ENCODE measurements around the gene ST3GAL3.

Gene ST3GAL3

DNA sequence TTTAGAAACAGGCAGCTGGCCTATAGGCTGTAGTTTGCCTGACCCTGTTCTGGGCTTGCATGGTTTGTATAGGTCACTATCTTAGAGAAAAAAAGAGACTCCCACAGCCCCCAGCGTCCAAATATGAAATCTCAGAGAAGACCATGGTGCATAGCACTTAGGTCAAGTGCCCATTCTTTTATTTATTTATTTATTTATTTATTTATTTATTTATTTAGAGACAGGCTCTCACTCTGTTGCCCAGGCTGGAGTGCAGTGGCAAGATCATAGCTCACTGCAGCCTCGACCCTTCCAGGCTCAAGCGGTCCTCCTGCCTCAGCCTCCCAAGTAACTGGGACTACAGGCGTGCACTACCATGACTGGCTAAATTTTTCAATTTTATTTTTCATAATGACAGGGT, 175.4 kb downstream of the ST3GAL3 start (continued):
- TF ChIP-seq GLIS2 (tag by site-specific recombination; IDR thresholded peaks at IDR 0.05) (no peak), ZNF114 (tag by site-specific recombination; IDR thresholded peaks at IDR 0.05) (no peak), ZNF830 (tag by site-specific recombination; IDR thresholded peaks at IDR 0.05; ENCODE audit: low read depth) (no peak), SETDB1 (IDR thresholded peaks at IDR 0.05; ENCODE audit: insufficient read length, low read length) (no peak), ZNF266 (tag by site-specific recombination; IDR thresholded peaks at IDR 0.05; ENCODE audit: low read depth) (peak; percentile 89), ZNF416 (tag by site-specific recombination; IDR thresholded peaks at IDR 0.05) (no peak), ZNF37A (tag by site-specific recombination; IDR thresholded peaks at IDR 0.05) (no peak), KLF16 (tag by site-specific recombination; IDR thresholded peaks at IDR 0.05) (no peak), ZNF664 (tag by site-specific recombination; IDR thresholded peaks at IDR 0.05) (peak; percentile 71), ZNF350 (tag by site-specific recombination; IDR thresholded peaks at IDR 0.05) (no peak), ZNF132 (tag by site-specific recombination; IDR thresholded peaks at IDR 0.05; ENCODE audit: borderline replicate concordance) (no peak), ZNF19 (tag by site-specific recombination; IDR thresholded peaks at IDR 0.05; ENCODE audit: low read depth) (peak; percentile 91), ZNF138 (tag by site-specific recombination; IDR thresholded peaks at IDR 0.05; ENCODE audit: borderline replicate concordance) (no peak), HOXA7 (CRISPR knock-in tag; IDR thresholded peaks at IDR 0.05; ENCODE audit: borderline replicate concordance) (no peak), ZNF404 (tag by site-specific recombination; IDR thresholded peaks at IDR 0.05) (no peak), ZNF214 (tag by site-specific recombination; IDR thresholded peaks at IDR 0.05; ENCODE audit: borderline replicate concordance) (no peak), SP7 (tag by site-specific recombination; IDR thresholded peaks at IDR 0.05) (no peak), WT1 (tag by site-specific recombination; IDR thresholded peaks at IDR 0.05) (no peak), ZNF311 (tag by site-specific recombination; IDR thresholded peaks at IDR 0.05; ENCODE audit: borderline replicate concordance) (no peak), ZNF133 (tag by site-specific recombination; IDR thresholded peaks at IDR 0.05) (no peak), ZNF624 (tag by site-specific recombination; IDR thresholded peaks at IDR 0.05) (no peak), ZNF558 (tag by site-specific recombination; IDR thresholded peaks at IDR 0.05) (peak; percentile 83), ZNF248 (tag by site-specific recombination; IDR thresholded peaks at IDR 0.05) (no peak)
- TF ChIP-seq, protein P1, sequence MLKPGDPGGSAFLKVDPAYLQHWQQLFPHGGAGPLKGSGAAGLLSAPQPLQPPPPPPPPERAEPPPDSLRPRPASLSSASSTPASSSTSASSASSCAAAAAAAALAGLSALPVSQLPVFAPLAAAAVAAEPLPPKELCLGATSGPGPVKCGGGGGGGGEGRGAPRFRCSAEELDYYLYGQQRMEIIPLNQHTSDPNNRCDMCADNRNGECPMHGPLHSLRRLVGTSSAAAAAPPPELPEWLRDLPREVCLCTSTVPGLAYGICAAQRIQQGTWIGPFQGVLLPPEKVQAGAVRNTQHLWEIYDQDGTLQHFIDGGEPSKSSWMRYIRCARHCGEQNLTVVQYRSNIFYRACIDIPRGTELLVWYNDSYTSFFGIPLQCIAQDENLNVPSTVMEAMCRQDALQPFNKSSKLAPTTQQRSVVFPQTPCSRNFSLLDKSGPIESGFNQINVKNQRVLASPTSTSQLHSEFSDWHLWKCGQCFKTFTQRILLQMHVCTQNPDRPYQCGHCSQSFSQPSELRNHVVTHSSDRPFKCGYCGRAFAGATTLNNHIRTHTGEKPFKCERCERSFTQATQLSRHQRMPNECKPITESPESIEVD (tag by site-specific recombination; IDR thresholded peaks at IDR 0.05), result no peak
- TF ChIP-seq, protein P2, sequence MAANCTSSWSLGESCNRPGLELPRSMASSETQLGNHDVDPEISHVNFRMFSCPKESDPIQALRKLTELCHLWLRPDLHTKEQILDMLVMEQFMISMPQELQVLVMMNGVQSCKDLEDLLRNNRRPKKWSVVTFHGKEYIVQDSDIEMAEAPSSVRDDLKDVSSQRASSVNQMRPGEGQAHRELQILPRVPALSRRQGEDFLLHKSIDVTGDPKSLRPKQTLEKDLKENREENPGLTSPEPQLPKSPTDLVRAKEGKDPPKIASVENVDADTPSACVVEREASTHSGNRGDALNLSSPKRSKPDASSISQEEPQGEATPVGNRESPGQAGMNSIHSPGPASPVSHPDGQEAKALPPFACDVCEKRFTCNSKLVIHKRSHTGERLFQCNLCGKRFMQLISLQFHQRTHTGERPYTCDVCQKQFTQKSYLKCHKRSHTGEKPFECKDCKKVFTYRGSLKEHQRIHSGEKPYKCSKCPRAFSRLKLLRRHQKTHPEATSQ (tag by site-specific recombination; IDR thresholded peaks at IDR 0.05), result no peak
- TF ChIP-seq, protein P3, sequence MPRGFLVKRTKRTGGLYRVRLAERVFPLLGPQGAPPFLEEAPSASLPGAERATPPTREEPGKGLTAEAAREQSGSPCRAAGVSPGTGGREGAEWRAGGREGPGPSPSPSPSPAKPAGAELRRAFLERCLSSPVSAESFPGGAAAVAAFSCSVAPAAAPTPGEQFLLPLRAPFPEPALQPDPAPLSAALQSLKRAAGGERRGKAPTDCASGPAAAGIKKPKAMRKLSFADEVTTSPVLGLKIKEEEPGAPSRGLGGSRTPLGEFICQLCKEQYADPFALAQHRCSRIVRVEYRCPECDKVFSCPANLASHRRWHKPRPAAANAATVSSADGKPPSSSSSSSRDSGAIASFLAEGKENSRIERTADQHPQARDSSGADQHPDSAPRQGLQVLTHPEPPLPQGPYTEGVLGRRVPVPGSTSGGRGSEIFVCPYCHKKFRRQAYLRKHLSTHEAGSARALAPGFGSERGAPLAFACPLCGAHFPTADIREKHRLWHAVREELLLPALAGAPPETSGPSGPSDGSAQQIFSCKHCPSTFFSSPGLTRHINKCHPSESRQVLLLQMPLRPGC (tag by site-specific recombination; IDR thresholded peaks at IDR 0.05), result no peak
- TF ChIP-seq, protein P4, sequence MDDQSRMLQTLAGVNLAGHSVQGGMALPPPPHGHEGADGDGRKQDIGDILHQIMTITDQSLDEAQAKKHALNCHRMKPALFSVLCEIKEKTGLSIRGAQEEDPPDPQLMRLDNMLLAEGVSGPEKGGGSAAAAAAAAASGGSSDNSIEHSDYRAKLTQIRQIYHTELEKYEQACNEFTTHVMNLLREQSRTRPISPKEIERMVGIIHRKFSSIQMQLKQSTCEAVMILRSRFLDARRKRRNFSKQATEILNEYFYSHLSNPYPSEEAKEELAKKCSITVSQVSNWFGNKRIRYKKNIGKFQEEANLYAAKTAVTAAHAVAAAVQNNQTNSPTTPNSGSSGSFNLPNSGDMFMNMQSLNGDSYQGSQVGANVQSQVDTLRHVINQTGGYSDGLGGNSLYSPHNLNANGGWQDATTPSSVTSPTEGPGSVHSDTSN (CRISPR knock-in tag; IDR thresholded peaks at IDR 0.05), result no peak
- TF ChIP-seq, protein P5, sequence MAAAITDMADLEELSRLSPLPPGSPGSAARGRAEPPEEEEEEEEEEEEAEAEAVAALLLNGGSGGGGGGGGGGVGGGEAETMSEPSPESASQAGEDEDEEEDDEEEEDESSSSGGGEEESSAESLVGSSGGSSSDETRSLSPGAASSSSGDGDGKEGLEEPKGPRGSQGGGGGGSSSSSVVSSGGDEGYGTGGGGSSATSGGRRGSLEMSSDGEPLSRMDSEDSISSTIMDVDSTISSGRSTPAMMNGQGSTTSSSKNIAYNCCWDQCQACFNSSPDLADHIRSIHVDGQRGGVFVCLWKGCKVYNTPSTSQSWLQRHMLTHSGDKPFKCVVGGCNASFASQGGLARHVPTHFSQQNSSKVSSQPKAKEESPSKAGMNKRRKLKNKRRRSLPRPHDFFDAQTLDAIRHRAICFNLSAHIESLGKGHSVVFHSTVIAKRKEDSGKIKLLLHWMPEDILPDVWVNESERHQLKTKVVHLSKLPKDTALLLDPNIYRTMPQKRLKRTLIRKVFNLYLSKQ (tag by site-specific recombination; IDR thresholded peaks at IDR 0.05; ENCODE audit: borderline replicate concordance), result 0 out of 2 replicates have a peak, but pooled peaks have one; percentile 20
- TF ChIP-seq, protein P6, sequence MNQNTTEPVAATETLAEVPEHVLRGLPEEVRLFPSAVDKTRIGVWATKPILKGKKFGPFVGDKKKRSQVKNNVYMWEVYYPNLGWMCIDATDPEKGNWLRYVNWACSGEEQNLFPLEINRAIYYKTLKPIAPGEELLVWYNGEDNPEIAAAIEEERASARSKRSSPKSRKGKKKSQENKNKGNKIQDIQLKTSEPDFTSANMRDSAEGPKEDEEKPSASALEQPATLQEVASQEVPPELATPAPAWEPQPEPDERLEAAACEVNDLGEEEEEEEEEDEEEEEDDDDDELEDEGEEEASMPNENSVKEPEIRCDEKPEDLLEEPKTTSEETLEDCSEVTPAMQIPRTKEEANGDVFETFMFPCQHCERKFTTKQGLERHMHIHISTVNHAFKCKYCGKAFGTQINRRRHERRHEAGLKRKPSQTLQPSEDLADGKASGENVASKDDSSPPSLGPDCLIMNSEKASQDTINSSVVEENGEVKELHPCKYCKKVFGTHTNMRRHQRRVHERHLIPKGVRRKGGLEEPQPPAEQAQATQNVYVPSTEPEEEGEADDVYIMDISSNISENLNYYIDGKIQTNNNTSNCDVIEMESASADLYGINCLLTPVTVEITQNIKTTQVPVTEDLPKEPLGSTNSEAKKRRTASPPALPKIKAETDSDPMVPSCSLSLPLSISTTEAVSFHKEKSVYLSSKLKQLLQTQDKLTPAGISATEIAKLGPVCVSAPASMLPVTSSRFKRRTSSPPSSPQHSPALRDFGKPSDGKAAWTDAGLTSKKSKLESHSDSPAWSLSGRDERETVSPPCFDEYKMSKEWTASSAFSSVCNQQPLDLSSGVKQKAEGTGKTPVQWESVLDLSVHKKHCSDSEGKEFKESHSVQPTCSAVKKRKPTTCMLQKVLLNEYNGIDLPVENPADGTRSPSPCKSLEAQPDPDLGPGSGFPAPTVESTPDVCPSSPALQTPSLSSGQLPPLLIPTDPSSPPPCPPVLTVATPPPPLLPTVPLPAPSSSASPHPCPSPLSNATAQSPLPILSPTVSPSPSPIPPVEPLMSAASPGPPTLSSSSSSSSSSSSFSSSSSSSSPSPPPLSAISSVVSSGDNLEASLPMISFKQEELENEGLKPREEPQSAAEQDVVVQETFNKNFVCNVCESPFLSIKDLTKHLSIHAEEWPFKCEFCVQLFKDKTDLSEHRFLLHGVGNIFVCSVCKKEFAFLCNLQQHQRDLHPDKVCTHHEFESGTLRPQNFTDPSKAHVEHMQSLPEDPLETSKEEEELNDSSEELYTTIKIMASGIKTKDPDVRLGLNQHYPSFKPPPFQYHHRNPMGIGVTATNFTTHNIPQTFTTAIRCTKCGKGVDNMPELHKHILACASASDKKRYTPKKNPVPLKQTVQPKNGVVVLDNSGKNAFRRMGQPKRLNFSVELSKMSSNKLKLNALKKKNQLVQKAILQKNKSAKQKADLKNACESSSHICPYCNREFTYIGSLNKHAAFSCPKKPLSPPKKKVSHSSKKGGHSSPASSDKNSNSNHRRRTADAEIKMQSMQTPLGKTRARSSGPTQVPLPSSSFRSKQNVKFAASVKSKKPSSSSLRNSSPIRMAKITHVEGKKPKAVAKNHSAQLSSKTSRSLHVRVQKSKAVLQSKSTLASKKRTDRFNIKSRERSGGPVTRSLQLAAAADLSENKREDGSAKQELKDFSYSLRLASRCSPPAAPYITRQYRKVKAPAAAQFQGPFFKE (tag by site-specific recombination; IDR thresholded peaks at IDR 0.05; ENCODE audit: borderline replicate concordance), result no peak
